ENCODE results near the gene HOXA6.

DNA sequence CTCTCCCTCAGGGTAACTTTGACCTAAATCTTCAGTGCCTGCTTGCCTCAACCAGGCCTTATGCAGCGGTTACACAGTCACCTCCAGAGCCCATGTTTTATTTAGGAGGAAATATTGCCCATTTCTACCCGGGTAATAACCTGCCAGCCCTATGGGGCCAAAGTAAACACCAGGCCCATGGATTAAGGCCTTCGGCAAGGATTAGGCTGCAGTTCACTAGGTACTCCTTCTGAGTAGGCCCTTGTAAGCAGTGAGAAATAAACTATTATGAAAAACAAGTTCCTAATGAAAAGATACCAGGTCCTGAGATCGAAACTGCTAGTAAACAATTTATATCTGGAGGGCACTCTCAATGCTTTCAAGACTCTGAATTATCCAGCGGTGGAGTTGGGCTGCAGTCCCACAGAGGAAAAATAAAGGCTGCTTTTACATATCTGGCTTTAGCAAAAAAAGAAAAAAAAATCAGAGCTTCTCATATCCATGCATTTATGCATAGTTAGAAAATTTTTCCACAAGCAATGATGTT, 30.3 kb upstream of the HOXA6 start:
- TF ChIP-seq, protein P1, sequence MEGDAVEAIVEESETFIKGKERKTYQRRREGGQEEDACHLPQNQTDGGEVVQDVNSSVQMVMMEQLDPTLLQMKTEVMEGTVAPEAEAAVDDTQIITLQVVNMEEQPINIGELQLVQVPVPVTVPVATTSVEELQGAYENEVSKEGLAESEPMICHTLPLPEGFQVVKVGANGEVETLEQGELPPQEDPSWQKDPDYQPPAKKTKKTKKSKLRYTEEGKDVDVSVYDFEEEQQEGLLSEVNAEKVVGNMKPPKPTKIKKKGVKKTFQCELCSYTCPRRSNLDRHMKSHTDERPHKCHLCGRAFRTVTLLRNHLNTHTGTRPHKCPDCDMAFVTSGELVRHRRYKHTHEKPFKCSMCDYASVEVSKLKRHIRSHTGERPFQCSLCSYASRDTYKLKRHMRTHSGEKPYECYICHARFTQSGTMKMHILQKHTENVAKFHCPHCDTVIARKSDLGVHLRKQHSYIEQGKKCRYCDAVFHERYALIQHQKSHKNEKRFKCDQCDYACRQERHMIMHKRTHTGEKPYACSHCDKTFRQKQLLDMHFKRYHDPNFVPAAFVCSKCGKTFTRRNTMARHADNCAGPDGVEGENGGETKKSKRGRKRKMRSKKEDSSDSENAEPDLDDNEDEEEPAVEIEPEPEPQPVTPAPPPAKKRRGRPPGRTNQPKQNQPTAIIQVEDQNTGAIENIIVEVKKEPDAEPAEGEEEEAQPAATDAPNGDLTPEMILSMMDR (IDR thresholded peaks at IDR 0.05) = no peak
- TF ChIP-seq POLR2A (IDR thresholded peaks at IDR 0.05) = no peak

Measured in heart left ventricle (tissue), 13 donors.